Gastroesophageal sphincter (tissue), 3 donors: ENCODE data around the gene CENPVL3.
A peak's percentile ranks its signal among the peaks of the same experiment; 100 is the strongest.

ENCODE experiments used
- POLR2A ChIP-seq, 2 donors: fragments of 450-650 bp; IDR thresholded peaks; one replicate each; pipeline ENCODE4 v1.6.1; 2017; ENCODE audit warnings: antibody characterized with exemption in 2 of 2, mild to moderate bottlenecking in 2 of 2, moderate library complexity in 1 of 2
- POLR2AphosphoS5 ChIP-seq: sonication (generic); formaldehyde crosslinking; IDR thresholded peaks from one replicate; pipeline ENCODE4 v1.6.1; 2017; ENCODE audit warnings: antibody characterized with exemption
- TF ChIP-seq, protein P1 (sequence below), 4 experiments: fragments of 200-600 bp in 2 of 4; fragments of 450-650 bp in 2 of 4; sonication (generic) in 1 of 4; IDR thresholded peaks; one replicate each; pipeline ENCODE4 v1.5.1; 2017 to 2019; ENCODE audit warnings: antibody characterized with exemption in 4 of 4, mild to moderate bottlenecking in 2 of 4, moderate library complexity in 2 of 4

DNA sequence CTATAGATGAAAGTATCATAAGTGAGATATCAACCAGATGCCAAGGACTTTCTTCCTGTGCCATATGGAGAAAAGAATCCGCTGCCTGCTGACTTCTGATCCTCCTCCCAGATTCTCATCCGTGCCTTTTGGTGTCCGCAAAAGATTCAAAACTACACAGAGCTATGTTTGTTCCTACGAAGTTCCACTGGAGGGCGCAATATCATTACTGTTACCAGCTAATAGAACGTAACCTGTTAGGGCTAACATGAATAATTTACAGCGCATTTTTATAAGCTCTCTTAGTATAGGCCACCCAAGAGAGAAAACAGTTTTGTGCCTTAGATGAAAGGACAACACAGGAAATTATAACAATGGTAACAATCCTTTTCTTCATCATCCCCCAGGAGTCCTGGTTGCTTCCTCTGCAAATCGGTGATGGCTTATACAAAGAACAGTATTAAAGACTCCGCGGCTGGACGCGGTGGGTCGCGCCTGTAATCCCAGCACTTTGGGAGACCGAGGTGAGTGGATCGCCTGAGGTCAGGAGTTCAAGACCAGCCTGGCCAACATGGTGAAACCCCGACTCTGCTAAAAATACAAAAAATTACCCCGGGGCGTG lies 22.8 kb upstream of the CENPVL3 start:
- TF ChIP-seq, protein P1, sequence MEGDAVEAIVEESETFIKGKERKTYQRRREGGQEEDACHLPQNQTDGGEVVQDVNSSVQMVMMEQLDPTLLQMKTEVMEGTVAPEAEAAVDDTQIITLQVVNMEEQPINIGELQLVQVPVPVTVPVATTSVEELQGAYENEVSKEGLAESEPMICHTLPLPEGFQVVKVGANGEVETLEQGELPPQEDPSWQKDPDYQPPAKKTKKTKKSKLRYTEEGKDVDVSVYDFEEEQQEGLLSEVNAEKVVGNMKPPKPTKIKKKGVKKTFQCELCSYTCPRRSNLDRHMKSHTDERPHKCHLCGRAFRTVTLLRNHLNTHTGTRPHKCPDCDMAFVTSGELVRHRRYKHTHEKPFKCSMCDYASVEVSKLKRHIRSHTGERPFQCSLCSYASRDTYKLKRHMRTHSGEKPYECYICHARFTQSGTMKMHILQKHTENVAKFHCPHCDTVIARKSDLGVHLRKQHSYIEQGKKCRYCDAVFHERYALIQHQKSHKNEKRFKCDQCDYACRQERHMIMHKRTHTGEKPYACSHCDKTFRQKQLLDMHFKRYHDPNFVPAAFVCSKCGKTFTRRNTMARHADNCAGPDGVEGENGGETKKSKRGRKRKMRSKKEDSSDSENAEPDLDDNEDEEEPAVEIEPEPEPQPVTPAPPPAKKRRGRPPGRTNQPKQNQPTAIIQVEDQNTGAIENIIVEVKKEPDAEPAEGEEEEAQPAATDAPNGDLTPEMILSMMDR (IDR thresholded peaks at IDR 0.05): peak in 1 of 4 experiments; percentile 34
- TF ChIP-seq POLR2AphosphoS5 (no peak), POLR2A (IDR thresholded peaks at IDR 0.05) (no peak)
